Natural killer cell treated with Interleukin-12 subunit alpha and Interleukin-12 subunit beta and Interleukin-15 and Interleukin-18, amount 100 ng/mL, for 72 hours (primary cell): ENCODE results near the gene ACTL9. TPM values are rescaled to one million over a fixed set of nuclear protein-coding genes. Genes with fewer than 3 reads are reported as not detected.

Source experiments
- ATAC-seq, 2 donors: fragments of 150-1000 bp; cut with Tn5 transposase in 1 of 2; sonication (Bioruptor Pico), chemical (Tn5 transposase) in 1 of 2; 2 replicates each; pipeline ENCODE4 v1.10.0; 2021
- DNase-seq: peaks from one replicate; pipeline ENCODE4 v3.0.0; 2022; ENCODE audit warnings: low spot score
- H3K27ac Mint-ChIP-seq, 2 donors: 1 replicate in 1 of 2; 2 replicates in 1 of 2; pipeline ENCODE4 v1.8.0; 2022; ENCODE audit warnings: mixed read lengths in 2 of 2, mild to moderate bottlenecking in 1 of 2, moderate library complexity in 1 of 2
- H3K27me3 Mint-ChIP-seq, 2 donors: 1 replicate in 1 of 2; 2 replicates in 1 of 2; pipeline ENCODE4 v1.8.0; 2022; ENCODE audit warnings: mixed read lengths in 2 of 2
- H3K36me3 Mint-ChIP-seq: one replicate; pipeline ENCODE4 v1.8.0; 2022; ENCODE audit warnings: mixed read lengths
- H3K4me1 Mint-ChIP-seq, 2 donors: 1 replicate in 1 of 2; 2 replicates in 1 of 2; pipeline ENCODE4 v1.8.0; 2022; ENCODE audit warnings: low read depth in 2 of 2, mixed read lengths in 2 of 2, mild to moderate bottlenecking in 1 of 2
- H3K4me3 Mint-ChIP-seq: one replicate; pipeline ENCODE4 v1.8.0; 2022; ENCODE audit warnings: mixed read lengths
- H3K9me3 Mint-ChIP-seq: 2 replicates; pipeline ENCODE4 v1.8.0; 2022; ENCODE audit warnings: mixed read lengths
- total RNA-seq, 2 donors: library from RNA; stranded (reverse); gene quantifications; one replicate each; pipeline ENCODE4 v1.2.3, GENCODE V29; 2022

The ACTL9 gene
- total RNA-seq, 2 donors from 2014 or later = not detected

- Mint-ChIP-seq H3K27me3 (peaks cover 0 to 9% of the 10 kb centered on the region in 2 donors), H3K36me3 (no peaks in the 10 kb centered on the region), H3K9me3 (no peaks in the 10 kb centered on the region), H3K27ac (peak overlapping the region in 1 of 2 donors; percentile 5), H3K4me3 (no peak overlapping the region), H3K4me1 (peaks cover 31 to 42% of the 10 kb centered on the region in 2 donors)
- DNase-seq = no peak
- no peak for ATAC-seq
Measured at GRCh38 chr19:8699908-8700307, 1.3 kb upstream of the ACTL9 start.

GRCh38 chr19:8697671-8698432 lies 743 bp downstream of the ACTL9 start:
- H3K27me3 Mint-ChIP-seq = peaks cover 0 to 9% of the 10 kb centered on the region in 2 donors
- no peak for DNase-seq
- H3K4me1 Mint-ChIP-seq = peaks cover 21 to 42% of the 10 kb centered on the region in 2 donors
- no peak for ATAC-seq
- H3K4me3 Mint-ChIP-seq = no peak overlapping the region
- no peak overlapping the region for H3K27ac Mint-ChIP-seq
- H3K36me3 Mint-ChIP-seq = no peaks in the 10 kb centered on the region
- no peaks in the 10 kb centered on the region for H3K9me3 Mint-ChIP-seq

GRCh38 chr19:8696993-8697392 lies 1.6 kb downstream of the ACTL9 start:
- no peaks in the 10 kb centered on the region for H3K9me3 Mint-ChIP-seq
- ATAC-seq = no peak
- H3K4me3 Mint-ChIP-seq = no peak overlapping the region
- H3K27me3 Mint-ChIP-seq = peaks cover 7 to 9% of the 10 kb centered on the region in 2 donors
- DNase-seq = no peak
- H3K27ac Mint-ChIP-seq = peak overlapping the region in 1 of 2 donors; percentile 3
- H3K4me1 Mint-ChIP-seq = peaks cover 19 to 41% of the 10 kb centered on the region in 2 donors
- no peaks in the 10 kb centered on the region for H3K36me3 Mint-ChIP-seq

GRCh38 chr19:8695911-8696310 lies 2.7 kb downstream of the ACTL9 start:
- Mint-ChIP-seq H3K27ac (peak overlapping the region; percentile 3 to 8), H3K36me3 (no peaks in the 10 kb centered on the region), H3K9me3 (no peaks in the 10 kb centered on the region), H3K27me3 (peaks cover 8 to 9% of the 10 kb centered on the region in 2 donors), H3K4me1 (peaks cover 24 to 41% of the 10 kb centered on the region in 2 donors), H3K4me3 (no peak overlapping the region)
- no peak for DNase-seq
- ATAC-seq = no peak

- Mint-ChIP-seq H3K4me3 (no peak overlapping the region), H3K36me3 (no peaks in the 10 kb centered on the region), H3K27me3 (peaks cover 8 to 9% of the 10 kb centered on the region in 2 donors), H3K4me1 (peaks cover 27 to 41% of the 10 kb centered on the region in 2 donors), H3K27ac (peak overlapping the region in 1 of 2 donors; percentile 8), H3K9me3 (no peaks in the 10 kb centered on the region)
- ATAC-seq (no peak), DNase-seq (no peak)
Measured at GRCh38 chr19:8695501-8695900, 3.1 kb downstream of the ACTL9 start.

GRCh38 chr19:8690753-8691539 lies 7.6 kb downstream of the ACTL9 start:
- H3K4me3 Mint-ChIP-seq = no peak overlapping the region
- H3K27me3 Mint-ChIP-seq = peaks cover 4 to 8% of the 10 kb centered on the region in 2 donors
- DNase-seq (no peak), ATAC-seq (no peak)
- peak overlapping the region; percentile 2 to 39 for H3K27ac Mint-ChIP-seq
- H3K9me3 Mint-ChIP-seq = no peaks in the 10 kb centered on the region
- H3K4me1 Mint-ChIP-seq = peaks cover 23 to 35% of the 10 kb centered on the region in 2 donors
- no peaks in the 10 kb centered on the region for H3K36me3 Mint-ChIP-seq

GRCh38 chr19:8688930-8689329 lies 9.7 kb downstream of the ACTL9 start:
- DNase-seq (no peak), ATAC-seq (no peak)
- H3K36me3 Mint-ChIP-seq = no peaks in the 10 kb centered on the region
- peaks cover 33 to 42% of the 10 kb centered on the region in 2 donors for H3K4me1 Mint-ChIP-seq
- H3K27me3 Mint-ChIP-seq = peaks cover 0 to 8% of the 10 kb centered on the region in 2 donors
- H3K9me3 Mint-ChIP-seq = no peaks in the 10 kb centered on the region
- no peak overlapping the region for H3K4me3 Mint-ChIP-seq
- H3K27ac Mint-ChIP-seq = no peak overlapping the region

GRCh38 chr19:8686549-8686948 lies 12.0 kb downstream of the ACTL9 start:
- H3K4me1 Mint-ChIP-seq = peaks cover 37 to 39% of the 10 kb centered on the region in 2 donors
- no peaks in the 10 kb centered on the region for H3K36me3 Mint-ChIP-seq
- H3K27ac Mint-ChIP-seq = no peak overlapping the region
- H3K9me3 Mint-ChIP-seq = peaks cover 5% of the 10 kb centered on the region
- H3K4me3 Mint-ChIP-seq = no peak overlapping the region
- DNase-seq = no peak
- no peak for ATAC-seq
- H3K27me3 Mint-ChIP-seq = no peaks in the 10 kb centered on the region

GRCh38 chr19:8684001-8684902 lies 14.3 kb downstream of the ACTL9 start:
- Mint-ChIP-seq H3K4me1 (peaks cover 38 to 40% of the 10 kb centered on the region in 2 donors), H3K36me3 (no peaks in the 10 kb centered on the region), H3K27ac (peak overlapping the region in 1 of 2 donors; percentile 27), H3K4me3 (peak overlapping the region; percentile 34), H3K9me3 (peaks cover 5% of the 10 kb centered on the region), H3K27me3 (no peaks in the 10 kb centered on the region)
- no peak for DNase-seq
- peak; percentile 41 to 67 for ATAC-seq

- peaks cover 11% of the 10 kb centered on the region for H3K9me3 Mint-ChIP-seq
- DNase-seq (no peak), ATAC-seq (no peak)
- H3K4me3 Mint-ChIP-seq = no peak overlapping the region
- peaks cover 46% of the 10 kb centered on the region in 2 donors for H3K4me1 Mint-ChIP-seq
- peak overlapping the region in 1 of 2 donors; percentile 6 for H3K27ac Mint-ChIP-seq
- H3K36me3 Mint-ChIP-seq = peaks cover 8% of the 10 kb centered on the region
- peaks cover 0 to 6% of the 10 kb centered on the region in 2 donors for H3K27me3 Mint-ChIP-seq
Measured at GRCh38 chr19:8682931-8683330, 15.7 kb downstream of the ACTL9 start.

GRCh38 chr19:8682472-8682871 lies 16.1 kb downstream of the ACTL9 start:
- Mint-ChIP-seq H3K4me1 (peaks cover 48 to 50% of the 10 kb centered on the region in 2 donors), H3K4me3 (no peak overlapping the region), H3K9me3 (peaks cover 14% of the 10 kb centered on the region), H3K27me3 (peaks cover 0 to 8% of the 10 kb centered on the region in 2 donors), H3K36me3 (peaks cover 10% of the 10 kb centered on the region), H3K27ac (peak overlapping the region in 1 of 2 donors; percentile 6)
- ATAC-seq = no peak
- DNase-seq = no peak

- peak overlapping the region in 1 of 2 donors; percentile 54 for H3K27ac Mint-ChIP-seq
- H3K4me3 Mint-ChIP-seq = peak overlapping the region; percentile 31
- ATAC-seq = no peak
- H3K36me3 Mint-ChIP-seq = peaks cover 10% of the 10 kb centered on the region
- peaks cover 45 to 50% of the 10 kb centered on the region in 2 donors for H3K4me1 Mint-ChIP-seq
- H3K27me3 Mint-ChIP-seq = peaks cover 0 to 8% of the 10 kb centered on the region in 2 donors
- peaks cover 14% of the 10 kb centered on the region for H3K9me3 Mint-ChIP-seq
- no peak for DNase-seq
Measured at GRCh38 chr19:8681345-8682029, 17.1 kb downstream of the ACTL9 start.
